SW 1271 (cell line): ENCODE data around the gene ISY1.
"Not testable (repeated sequence)": the region's sequence is repeated elsewhere in the genome, so short reads cannot be mapped to it uniquely, and the experiment has no call there.

Experiments used
- DNase-seq, 2 experiments: peaks; one replicate each; lab custom pipeline; 2025; lab: John Stamatoyannopoulos, UW

ISY1 gene

DNA sequence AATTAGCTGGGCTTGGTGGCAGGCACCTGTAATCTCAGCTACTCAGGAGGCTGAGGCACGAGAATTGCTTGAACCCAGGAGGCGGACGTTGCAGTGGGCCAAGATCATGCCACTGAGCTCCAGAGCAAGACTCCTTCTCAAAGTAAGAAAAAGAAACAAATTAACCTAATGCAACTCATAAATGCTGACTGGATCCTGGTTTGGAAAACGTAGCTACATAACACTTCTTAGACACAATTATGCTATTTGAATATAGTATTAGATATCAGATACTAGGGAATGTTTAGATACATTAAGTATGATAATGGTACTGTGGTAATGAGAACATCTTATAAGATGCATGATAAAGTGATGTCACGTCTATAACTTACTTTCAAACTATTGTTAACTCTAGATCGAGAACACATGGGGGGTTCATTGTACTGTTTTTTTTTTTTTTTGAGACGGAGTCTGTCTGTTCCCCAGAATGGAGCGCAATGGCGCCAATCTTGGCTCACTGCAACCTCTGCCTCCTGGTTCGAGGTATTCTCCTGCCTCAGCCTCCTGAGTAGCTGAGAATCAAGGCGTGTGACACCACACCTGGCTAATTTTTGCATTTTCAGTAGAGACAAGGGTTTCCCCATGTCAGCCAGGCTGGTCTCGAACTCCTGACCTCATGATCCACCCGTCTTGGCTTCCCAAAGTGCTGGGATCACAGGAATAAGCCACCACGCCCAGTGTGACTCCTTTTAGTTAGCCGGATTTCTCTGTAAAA lies 5.9 kb upstream of the ISY1 start:
- DNase-seq: no peak

- DNase-seq: not testable (repeated sequence)
Measured at GRCh38 chr3:129165594-129165993, 4.7 kb upstream of the ISY1 start.

DNA sequence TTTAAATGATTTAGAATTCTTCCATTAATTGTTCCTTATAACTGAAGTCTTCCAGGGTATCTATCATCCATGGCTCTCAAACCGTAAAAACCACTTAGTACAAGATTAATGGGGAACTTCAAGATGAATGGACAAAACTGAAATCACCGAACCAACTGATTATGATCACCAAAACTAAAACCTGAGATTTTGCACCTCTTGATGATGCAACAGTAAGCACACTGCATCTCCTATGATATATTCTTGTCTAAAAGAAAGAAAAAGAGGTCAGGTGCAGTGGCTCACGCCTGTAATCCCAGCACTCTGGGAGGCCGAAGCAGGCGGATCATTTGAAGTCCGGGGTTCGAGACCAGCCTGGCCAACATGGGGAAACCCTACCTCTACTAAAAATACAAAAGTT lies 3.6 kb upstream of the ISY1 start:
- DNase-seq: no peak

DNA sequence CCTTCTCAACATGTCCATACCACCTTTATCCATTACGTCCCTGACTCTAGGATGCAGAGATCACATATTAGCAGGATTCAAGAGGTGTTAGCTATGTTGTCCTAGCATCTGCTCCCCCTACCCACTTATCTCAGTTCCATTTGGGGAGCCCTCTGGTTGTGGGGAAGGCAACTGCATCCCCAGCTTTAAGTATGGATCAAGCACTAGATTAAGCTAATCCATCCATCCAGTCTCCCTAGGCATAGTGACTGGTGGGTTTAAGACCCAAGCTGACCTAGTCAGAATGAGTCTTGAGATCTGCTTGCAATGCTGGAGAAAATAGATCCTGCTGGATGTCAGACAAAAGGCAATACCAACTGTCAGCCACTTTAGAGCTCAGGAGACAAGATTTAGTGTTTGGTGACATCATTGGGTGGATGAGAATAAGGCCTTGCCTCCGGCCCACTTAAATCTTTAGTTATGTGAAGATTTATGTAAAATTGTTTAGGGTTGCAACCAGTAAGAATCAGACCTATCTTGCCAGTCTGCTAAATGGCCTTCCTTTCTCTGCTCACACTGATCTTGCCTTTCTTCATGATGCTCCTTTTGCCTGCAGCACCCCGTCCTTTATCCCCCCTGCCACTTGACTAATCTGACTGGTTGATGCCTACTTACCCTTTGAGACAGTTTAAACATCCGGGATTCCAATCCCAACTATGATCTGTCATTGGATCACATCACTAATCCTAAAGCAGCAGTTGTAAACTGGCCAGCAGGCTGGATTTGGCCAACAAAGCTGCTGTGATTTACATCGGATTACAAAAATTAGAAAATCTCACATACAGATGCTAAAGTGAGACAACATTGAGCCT lies 2.1 kb upstream of the ISY1 start:
- DNase-seq: no peak

- DNase-seq: no peak
Measured at GRCh38 chr3:129161860-129162271, 1.0 kb upstream of the ISY1 start.

DNA sequence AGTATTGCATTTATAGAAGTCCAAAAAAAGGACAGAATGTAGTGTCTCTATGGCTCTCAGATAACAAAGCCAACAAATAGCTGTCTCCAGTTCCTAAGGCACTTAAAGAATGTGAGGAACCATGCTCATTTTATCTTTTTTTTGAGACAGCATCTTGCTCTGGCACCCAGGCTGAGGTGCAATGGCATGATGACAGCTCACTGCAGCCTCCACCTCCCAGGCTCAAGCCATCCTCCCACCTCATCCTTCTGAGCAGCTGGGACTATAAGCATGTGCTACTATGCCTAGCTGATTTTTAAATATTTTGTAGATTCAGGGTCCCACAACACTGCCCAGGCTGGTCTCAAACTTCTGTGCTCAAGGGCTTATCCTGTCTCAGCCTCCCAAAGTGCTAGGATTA lies 16.1 kb downstream of the ISY1 start:
- DNase-seq: no peak

DNA sequence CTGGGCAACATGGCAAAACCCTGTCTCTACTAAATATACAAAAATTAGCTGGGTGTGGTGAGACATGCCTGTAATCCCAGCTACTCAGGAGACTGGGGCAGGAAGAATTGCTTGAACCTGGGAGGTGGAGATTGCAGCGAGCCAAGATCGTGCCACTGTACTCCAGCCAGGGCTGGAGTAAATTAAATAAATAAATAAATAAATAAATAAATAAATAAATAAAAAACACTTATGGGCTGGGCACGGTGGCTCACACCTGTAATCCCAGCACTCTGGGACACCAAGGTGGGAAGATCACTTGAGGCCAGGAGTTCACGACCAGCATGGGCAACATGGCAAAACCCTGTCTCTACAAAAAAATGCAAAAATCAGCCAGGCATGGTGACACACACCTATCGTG lies 19.9 kb downstream of the ISY1 start:
- not testable (repeated sequence) for DNase-seq

DNA sequence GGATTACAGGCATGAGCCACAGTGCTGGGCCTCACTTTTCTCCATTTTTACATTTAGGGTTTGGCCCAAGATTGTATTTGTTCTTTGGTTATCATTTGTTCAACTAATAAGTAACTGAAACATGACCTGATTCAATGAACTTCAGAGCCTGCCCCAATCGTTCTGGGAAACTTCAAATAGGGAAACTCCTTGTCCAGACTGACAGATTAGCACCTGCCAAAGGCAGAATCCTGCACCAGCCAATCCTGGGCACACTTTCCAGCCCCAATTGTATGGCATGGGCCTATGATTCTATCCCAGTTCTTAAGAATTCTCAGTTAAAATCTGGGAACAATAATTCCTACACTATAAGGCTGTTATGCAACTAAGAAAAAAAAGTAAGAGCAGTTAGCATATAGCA lies 21.0 kb downstream of the ISY1 start:
- no peak for DNase-seq

DNA sequence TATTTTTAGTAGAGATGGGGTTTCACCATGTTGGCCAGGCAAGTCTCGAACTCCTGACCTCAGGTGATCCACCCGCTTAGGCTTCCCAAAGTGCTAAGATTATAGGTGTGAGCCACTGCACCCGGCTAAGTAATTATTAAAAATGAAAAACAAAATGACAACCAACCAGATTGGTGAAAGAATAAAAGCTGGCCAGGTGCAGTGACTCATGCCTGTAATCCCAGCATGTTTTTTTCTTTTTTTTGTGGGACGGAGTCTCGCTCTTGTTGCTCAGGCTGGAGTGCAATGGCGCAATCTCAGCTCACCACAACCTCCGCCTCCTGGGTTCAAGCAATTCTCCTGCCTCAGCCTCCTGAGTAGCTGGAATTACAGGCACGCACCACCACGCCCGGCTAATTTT lies 24.6 kb downstream of the ISY1 start:
- DNase-seq: not testable (repeated sequence)

- no peak for DNase-seq
Measured at GRCh38 chr3:129132097-129132866, 28.6 kb downstream of the ISY1 start.

DNA sequence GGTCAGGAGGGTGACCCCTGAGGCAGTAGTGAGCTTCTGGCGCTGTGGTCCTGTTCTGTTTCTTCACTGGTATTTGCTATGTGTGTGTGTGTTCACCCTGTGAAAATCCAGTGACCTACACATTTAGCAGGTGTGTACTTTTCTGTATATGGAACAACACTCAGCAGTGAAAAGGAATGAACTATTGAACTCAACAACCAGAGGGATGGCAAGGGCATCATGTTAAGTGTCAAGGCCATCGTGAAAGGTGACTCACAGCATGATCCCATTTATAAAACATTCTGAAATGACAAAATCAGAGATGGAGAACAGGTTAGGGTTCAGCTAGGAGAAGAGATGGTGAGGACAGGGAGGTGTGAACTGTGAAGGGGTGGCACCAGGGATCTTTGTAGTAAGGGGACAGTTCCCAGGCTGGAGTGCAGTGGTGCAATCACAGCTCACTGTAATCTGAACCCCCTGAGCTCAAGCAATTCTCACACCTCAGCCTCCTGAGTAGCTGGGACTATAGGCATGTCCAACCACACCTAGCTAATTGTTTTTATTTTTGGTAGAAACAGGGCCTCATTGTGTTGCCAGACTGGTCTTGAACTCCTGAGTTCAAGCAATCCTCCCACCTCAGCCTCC lies 29.3 kb downstream of the ISY1 start:
- DNase-seq: no peak

DNA sequence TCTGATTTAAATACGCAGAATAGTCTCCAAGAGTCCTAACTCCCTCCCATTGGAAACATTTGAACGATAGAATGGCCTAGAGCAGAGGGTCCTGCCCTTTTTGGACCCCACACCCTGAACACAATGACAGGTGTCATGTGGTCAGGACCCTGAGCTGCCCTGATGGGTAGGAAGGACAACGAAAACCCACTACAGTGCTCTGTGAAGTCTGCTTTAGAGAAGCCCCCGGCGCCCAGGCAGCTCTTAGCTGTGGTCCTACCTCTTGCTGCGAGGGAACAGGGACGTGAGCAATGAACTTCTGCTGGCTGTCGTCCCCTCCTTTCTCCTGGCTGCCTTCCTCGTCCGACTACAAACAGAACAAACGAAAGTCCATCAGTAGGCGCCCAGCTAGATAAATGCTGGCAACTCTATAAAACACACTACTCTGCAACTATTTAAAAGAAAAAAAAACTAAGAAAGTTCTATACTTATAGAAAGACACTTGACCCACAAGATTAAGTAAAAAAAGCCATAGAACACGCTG lies 30.5 kb downstream of the ISY1 start:
- no peak for DNase-seq

GRCh38 chr3:129128357-129129155 lies 32.3 kb downstream of the ISY1 start:
- no peak for DNase-seq

GRCh38 chr3:129126726-129127280 lies 34.1 kb downstream of the ISY1 start:
- DNase-seq: no peak

DNA sequence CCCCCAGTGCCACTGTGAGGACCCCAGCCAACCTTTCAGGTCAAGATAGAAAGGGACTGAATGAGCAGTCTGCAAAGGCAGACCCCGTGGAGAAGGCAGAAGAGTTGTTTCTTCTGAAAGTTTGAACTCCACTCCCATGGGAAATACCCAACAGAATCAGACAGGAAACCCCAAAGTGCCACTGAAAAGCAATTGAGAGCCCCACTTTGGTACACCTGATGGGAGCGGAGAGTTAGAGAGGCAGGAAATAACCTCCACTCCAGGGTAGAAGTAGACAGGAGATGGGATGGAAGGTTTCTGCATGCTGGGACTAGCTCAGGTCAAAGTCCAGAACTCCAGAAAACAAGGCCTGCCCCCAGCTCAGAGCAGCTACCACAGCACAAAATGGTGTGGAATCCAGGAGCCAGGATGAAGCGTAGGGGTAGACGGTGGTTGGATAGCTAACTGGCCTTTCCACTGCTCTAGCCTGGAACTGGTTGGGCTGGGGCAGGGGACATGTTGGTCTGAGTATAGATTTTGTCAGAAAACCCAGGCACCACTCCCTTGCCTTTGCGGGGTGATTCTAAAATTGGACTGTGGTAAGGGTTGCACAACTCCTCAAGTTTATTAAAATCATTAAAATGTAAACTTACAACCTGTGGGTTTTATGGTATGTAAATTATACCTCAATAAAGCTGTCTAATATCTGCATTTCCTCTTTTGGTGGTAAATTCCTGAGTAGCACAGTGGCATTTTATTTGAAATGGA lies 37.4 kb downstream of the ISY1 start:
- DNase-seq: no peak

GRCh38 chr3:129122412-129123011 lies 38.4 kb downstream of the ISY1 start:
- DNase-seq: no peak

- DNase-seq: peak; percentile 62 to 79
Measured at GRCh38 chr3:129121792-129122411, 39.0 kb downstream of the ISY1 start, which contains the start of gene RAB43. Gene RAB43 (minus strand): TSS chr3:129121804. CDS start chr3:129121489, 315 bp downstream.

GRCh38 chr3:129121016-129121791 lies 39.7 kb downstream of the ISY1 start:
- peak in 1 of 2 experiments; percentile 56 for DNase-seq
